Inflammatory macrophage (primary cell): Measurements from ENCODE around the gene EXOC3L4.

Experiments used
- DNase-seq, 2 donors: peaks; one replicate each; pipeline ENCODE4 v3.0.0-alpha.2; 2020 to 2022

Gene EXOC3L4

DNA sequence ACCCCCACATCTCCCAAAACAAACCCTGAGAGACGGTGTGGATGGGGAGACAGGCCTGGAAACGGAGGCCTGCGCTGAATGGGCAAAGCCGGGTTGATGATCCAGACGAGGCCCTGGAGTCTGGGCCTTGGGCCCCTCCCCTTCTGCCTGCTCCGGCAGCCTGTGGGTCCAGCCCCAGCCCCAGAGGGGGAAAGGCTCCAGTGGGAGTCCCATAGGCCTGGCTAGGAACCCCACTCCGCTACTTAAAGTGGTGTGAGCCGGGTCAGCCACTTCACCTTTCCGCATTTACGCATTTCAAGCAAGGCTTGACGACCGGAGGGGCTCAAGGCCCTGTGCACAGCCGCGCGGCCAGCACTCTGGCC, 28.0 kb downstream of the EXOC3L4 start:
- peak; percentile 13 to 33 for DNase-seq

DNA sequence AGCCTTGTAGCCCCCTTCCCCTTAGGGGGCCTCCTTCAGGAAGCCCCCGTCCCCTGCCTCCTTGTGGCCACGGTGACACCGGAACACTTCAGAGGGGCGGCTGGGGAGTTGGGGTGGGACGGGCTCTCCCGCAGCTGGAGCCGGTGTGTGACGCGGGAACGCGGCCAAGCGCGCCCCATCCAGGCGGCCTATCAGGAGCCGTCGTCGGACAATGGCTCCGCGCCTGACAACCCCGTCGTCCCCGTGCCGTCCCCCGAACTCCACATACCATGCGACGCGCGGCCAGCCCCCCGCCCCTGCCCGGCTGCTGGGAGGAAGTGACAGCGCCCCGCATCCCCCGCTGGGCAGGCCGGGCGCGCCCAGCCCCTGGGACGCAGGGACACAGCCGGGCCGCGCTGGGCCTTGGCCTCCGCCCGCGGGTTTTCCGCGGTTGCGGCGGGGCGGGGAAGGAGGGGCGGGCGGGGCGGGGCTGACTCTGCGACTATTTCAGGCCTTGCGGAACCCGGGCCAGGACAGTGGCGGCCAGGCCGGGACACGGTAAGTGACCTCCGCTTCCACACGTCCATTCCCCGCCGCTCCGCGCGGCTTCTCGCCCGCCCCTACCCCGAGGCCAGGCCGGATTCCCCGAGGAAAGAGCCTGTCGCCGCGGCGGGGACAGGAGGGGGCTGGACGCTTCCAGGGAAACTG, 28.6 kb downstream of the EXOC3L4 start, which contains the start of gene TNFAIP2:
TNFAIP2 (plus strand) TSS at position 515 of the 687 bp plus-strand sequence. CDS start 2,997 bp downstream, outside the sequence.
- DNase-seq, result peak; percentile 67 to 87

- peak; percentile 22 to 51 for DNase-seq
These were observed 29.3 kb downstream of the EXOC3L4 start for GRCh38 chr14:103123634-103124500.

DNA sequence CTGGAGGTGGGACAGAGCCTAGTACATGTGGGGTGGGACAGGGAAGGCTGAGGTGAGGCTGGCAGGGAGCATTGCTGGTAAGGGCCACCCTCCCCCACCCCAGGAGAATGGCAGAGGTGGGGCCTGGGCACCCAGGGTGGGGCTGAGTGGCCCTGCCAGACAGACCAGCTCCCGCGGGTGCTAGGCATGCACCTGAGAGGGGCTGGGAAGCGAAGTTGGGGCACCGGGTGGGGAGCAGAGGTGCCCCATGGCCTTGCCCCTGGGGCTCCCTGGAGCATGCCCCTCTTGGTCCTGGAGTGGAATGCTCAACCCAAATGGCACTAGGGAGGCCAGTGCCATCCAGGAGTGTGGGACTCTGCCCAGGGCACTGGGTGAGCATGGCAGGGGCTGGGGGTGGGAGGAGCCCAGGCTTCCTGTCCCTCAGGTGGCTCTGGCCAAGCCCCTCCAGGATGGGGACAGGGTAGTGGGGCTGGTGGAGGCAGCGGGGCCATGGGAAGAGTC, 30.0 kb downstream of the EXOC3L4 start:
- no peak for DNase-seq

GRCh38 chr14:103125098-103126070, 30.9 kb downstream of the EXOC3L4 start:
- no peak for DNase-seq

- DNase-seq, result no peak
These were observed 31.8 kb downstream of the EXOC3L4 start for GRCh38 chr14:103126088-103126872.

GRCh38 chr14:103126873-103127304, 32.4 kb downstream of the EXOC3L4 start:
- DNase-seq, result no peak

DNA sequence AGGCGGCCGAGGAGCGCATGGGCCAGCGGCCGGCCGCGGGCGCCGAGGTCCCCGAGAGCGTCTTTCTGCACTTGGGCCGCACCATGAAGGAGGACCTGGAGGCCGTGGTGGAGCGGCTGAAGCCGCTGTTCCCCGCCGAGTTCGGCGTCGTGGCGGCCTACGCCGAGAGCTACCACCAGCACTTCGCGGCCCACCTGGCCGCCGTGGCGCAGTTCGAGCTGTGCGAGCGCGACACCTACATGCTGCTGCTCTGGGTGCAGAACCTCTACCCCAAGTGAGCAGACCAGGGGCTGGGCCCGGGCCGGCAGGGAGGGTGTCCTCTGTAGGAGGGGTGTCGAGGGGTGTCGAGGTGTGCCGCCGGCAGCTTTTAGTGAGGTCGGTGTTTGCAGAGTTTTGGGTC, 32.8 kb downstream of the EXOC3L4 start:
- no peak for DNase-seq

DNA sequence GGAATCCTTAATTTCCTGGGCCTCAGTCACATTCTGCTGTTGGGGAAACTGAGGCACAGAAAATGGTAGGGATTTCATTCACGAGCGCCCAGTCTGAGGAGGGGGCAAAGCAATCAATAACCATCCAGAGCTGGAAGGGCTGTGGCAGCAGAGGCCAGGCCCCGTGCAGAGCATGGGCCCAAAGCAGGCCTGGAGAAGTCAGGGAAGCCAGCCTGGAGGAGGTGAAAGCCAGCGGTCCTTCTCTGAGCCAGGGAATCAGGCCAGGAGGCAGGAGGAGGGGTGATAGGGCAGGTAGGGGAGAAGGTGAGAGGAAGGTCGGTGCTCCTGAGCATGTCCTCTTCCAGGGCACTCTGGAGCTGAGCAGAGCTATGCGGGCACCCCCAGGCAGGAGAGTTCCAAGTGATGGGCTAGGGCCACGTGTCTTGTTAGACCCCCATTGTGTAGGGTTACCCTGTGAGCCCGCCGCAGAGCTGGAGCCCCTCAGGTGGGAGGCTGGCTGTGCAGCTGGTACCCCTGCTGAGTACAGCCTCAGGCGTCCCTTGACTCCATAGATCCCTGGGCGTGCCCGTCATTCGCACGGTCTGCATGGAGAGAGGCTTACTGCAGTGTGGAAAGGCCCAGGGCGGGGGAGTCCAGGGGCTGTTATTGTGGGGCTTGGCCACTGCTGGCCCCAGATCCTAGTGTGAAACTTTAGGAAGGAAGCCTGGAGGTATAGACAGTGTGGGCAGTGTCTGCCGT, 33.5 kb downstream of the EXOC3L4 start:
- no peak for DNase-seq

- DNase-seq, result no peak
These were observed 34.2 kb downstream of the EXOC3L4 start for GRCh38 chr14:103128631-103129300.

GRCh38 chr14:103129301-103130016, 34.9 kb downstream of the EXOC3L4 start:
- no peak for DNase-seq

DNA sequence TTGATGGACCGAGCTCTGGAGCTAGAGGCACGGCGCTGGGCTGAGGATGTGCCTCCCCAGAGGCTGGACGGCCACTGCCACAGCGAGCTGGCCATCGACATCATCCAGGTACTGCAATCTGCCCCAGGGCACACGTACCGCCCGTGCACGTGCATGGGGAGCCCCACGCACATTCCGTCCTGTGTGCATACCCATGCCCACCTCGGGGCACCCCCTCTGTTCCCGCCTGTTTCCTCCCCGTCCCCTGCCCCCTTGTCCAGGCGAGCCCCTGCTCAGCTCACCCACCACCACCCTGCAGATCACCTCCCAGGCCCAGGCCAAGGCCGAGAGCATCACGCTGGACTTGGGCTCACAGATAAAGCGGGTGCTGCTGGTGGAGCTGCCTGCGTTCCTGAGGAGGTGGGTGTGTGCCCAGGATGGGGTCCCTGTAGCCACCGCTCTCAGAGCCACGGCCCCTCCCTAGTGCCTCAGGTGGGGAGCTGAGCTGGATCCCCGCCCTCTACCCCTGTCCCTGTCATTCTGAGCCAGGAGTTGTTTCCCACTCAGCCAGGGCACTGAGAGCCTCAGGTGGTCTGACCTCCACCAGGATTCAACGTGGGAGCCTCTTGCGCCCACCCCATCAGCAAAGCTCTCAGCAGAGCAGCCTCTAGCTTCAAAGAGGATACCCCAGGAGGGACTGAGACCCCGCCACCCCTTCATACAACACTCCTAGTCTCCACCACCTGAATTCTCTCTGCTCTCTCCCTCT, 35.7 kb downstream of the EXOC3L4 start:
- DNase-seq, result no peak

DNA sequence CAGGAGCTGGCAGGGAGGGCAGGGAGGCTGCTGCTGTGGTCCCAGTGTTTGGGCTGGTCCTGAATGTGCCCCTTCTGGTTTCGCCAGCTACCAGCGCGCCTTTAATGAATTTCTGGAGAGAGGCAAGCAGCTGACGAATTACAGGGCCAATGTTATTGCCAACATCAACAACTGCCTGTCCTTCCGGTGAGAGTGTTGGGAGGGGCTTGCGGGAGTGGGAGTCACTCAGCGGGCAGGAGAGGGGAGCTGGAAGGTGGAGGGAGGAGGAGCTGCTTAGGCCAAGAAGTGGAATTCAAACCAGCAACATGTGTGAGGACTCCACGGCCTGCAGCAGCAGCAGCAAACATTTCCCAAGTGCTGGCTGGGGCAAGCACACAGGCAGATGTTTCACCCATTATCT, 36.4 kb downstream of the EXOC3L4 start:
- no peak for DNase-seq

DNA sequence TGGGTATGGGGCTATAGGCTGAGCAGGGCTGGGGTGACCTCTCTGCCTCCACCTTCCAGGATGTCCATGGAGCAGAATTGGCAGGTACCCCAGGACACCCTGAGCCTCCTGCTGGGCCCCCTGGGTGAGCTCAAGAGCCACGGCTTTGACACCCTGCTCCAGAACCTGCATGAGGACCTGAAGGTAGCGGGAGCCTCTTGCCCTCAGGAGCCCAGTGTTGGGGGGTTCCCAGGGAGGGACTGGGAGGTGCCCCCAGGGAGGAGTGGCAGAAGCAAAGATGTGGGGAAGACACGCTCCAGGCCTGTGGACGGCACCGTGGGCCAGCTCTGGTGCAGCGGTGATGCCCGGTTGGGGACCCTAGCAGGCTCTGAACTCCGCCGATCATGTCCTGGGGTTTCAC, 37.1 kb downstream of the EXOC3L4 start:
- DNase-seq, result no peak

- DNase-seq, result no peak
These were observed 38.1 kb downstream of the EXOC3L4 start for GRCh38 chr14:103132381-103133209.

- no peak for DNase-seq
These were observed 39.0 kb downstream of the EXOC3L4 start for GRCh38 chr14:103133210-103134140.

- DNase-seq, result no peak
These were observed 39.9 kb downstream of the EXOC3L4 start for GRCh38 chr14:103134405-103134804.
